ENCODE data around the gene VSIG8.

DNA sequence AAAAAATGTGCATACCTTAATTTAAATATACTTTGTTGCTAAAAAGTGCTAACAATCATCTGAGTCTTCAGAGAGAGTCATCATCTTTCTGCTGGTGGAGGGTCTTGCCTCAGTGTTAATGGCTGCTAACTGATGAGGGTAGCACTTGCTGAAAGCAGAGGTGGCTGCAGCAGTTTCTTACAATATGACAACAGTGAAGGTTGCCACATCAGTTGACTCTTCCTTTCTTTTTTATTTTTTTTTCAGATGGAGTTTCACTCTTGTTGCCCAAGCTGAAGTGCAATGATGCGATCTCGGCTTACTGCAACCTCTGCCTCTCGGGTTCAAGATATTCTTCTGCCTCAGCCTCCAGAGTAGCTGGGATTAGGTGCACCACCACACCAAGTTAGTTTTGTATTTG is 40.1 kb upstream of the VSIG8 start:
- TF ChIP-seq EZH2 (IDR thresholded peaks at IDR 0.05; ENCODE audit: low read length, missing control alignments), result no peak
- TF ChIP-seq, protein P1, sequence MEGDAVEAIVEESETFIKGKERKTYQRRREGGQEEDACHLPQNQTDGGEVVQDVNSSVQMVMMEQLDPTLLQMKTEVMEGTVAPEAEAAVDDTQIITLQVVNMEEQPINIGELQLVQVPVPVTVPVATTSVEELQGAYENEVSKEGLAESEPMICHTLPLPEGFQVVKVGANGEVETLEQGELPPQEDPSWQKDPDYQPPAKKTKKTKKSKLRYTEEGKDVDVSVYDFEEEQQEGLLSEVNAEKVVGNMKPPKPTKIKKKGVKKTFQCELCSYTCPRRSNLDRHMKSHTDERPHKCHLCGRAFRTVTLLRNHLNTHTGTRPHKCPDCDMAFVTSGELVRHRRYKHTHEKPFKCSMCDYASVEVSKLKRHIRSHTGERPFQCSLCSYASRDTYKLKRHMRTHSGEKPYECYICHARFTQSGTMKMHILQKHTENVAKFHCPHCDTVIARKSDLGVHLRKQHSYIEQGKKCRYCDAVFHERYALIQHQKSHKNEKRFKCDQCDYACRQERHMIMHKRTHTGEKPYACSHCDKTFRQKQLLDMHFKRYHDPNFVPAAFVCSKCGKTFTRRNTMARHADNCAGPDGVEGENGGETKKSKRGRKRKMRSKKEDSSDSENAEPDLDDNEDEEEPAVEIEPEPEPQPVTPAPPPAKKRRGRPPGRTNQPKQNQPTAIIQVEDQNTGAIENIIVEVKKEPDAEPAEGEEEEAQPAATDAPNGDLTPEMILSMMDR (conservative IDR thresholded peaks at IDR 0.05 in 1 of 2, IDR thresholded peaks at IDR 0.05 in 1 of 2; ENCODE audit: low read depth in 1 of 2, low read length in 2 of 2), result no peak
